ENCODE data around the gene APOBEC3C.
"Not testable (repeated sequence)": the region's sequence is repeated elsewhere in the genome, so short reads cannot be mapped to it uniquely, and the experiment has no call there.

Gene APOBEC3C

DNA sequence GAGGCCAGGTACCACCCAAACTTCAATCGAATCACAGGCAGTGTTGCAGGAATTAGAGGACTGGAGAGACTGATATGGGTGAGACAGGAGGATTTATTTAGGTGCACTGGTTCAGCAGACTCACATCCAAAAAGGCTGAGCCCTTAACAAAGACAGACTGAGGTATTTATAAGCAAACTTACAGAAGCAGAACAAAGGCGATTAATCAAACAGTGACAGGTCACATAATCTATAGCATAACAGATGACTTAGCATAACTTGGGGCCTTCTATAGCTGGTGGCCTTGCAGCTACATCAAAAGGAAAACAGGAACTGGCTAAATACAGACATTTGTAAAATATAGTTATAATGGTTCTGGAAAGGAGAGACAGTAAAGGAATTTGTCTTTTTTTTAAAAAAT is 29.8 kb upstream of the APOBEC3C start:
- DNase-seq = no peak

DNA sequence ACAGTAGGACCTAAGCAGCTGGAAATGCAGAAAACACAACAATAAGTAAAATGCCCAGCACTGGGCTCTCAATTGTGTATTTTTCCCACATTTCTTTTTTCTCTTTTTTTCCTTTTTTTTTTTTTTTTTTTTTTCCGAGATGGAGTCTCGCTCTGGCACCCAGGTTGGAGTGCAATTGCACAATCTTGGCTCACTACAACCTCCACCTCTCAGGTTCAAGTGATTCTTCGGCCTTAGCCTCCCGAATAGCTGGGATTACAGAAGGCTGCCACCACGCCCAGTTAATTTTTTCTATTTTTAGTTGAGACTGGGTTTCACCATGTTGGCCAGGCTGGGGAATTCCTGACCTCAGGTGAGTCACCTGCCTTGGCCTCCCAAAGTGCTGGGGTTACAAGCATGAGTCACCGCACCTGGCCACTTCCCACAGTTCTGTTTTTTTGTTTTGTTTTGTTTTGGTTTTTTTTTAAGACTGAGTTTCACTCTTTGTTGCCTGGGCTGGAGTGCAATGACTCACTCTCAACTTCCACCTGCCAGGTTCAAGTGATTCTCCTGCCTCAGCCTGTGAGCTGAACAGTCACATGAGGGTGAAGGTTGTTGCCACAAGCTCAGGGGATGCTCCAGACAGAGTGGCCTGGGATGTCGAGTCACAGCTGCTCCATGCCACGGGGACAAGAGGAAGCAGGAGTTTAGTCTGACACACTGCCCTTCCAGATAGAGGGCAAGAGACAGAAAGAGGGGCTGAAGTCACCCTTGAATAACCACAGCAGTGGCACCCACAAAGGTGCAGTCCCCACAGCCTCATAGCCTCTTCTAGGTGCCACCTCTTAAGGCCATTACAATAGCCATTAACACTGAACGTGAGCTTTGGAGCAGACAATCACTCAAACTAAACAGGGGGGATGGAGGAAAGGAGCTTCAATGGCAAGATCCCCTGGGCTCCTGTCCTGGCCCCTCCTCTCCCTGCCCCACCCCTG is 29.0 kb upstream of the APOBEC3C start:
- not testable (repeated sequence) for DNase-seq

DNA sequence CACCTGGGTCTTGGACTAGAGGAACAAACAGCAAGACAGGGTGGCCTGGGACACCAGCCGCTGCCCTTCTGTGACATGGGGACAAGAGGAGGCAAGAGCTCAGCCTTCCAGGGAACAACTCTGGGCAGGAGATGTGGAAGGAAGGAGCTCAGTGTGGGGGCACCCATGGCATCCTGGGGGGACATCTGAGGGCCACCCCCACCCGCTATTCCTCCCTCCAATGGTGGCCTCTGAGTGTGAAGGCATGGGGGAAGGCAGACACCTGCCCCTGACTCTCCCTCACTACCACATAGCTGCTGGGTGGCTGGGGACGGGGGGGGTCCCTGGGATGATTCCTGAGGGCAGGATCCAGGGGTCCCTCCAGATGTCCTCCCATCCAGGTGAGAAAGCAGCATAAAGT is 27.4 kb upstream of the APOBEC3C start:
- DNase-seq = no peak

DNA sequence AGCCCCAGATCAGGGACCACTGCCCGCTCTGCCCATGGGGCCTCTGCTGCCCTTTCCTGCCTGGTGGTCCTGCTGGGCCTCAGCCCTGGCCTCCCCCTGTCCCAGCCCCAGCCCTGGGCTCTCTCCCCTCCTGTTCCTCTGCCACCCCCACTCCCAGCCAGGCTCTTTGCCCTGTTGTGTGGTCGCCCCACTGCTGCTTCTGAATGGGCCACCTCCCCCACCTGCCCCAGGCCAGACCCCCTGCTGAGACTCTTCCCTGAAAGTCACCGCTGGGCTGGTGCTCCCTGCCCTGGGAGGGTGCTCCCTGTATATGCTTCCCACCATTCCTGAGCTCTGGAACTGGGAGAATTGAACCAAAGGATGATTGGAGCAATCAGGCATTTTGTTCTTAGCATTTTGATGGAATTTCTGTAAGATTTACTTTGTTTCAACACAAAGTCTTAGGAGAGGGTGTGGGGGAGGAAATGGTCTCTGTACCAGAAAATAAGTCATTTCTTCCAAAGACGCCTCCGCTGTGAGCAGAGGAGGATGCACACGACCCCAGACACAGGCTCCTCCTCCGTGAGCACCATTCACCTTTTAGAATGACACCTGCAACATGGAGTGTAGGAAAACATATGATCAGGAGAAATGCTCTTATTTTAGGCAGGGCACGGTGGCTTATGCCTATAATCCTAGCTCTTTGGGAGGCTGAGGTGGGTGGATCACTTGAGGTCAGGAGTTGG is 26.7 kb upstream of the APOBEC3C start:
- no peak for DNase-seq

DNA sequence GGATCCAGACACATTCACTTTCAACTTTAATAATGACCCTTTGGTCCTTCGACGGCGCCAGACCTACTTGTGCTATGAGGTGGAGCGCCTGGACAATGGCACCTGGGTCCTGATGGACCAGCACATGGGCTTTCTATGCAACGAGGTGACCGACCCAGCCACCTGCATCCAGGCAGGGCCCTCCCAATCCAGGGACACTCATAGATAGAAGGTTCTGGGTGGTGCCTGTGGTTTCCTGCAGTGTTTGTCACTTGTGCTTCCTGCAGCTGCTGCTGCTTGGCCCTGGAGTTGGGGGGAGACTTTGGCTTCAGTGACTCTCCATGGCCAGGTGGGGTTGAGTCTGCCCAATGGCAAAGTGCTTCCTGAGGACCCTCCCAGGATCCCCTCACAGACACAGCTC is 24.6 kb upstream of the APOBEC3C start:
- DNase-seq = no peak

DNA sequence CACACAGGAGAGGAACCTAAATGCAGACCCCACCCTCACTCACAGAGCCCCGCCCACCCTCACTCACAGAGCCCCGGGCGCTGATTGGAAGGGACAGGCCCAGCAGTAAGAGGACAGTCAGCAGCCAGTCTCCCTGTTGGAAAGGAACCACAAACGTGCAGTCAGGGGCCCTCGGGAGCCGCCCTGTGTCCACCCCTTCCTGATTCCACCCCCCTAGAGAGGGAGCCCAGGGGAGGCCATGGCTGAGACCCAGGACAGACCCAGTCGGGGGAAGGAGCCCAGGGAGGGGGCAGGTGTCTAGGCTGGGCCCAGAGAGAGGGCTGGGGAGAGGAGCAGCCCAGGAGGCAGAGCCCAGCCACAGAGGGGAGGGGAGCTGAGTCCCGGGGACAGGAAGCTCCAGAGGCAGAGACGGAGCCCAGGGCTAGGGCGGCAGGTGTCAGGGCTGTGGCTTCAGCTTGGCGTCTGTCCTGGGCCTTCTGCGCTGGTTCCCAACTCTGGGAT is 21.1 kb upstream of the APOBEC3C start:
- DNase-seq = not testable (repeated sequence)

DNA sequence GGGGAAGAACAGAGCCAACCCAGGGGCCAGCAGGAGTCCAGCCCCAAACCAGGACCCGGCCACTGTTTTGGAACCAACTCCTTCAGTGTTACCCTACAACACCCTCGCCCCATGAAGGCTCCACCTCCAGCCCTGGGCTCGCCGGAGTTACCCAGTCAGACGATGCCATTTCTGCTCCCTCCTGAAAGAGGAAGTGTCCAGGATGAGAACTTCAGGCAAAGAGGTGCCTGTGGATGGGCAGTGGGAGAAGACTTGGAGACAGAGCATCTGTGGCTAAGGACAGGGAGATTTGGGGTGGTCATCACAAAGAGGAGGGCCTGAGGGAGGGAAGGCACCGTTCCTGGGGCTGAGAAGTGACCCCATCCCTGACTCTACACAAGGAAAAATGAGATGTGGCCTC is 18.0 kb upstream of the APOBEC3C start:
- no peak for DNase-seq

DNA sequence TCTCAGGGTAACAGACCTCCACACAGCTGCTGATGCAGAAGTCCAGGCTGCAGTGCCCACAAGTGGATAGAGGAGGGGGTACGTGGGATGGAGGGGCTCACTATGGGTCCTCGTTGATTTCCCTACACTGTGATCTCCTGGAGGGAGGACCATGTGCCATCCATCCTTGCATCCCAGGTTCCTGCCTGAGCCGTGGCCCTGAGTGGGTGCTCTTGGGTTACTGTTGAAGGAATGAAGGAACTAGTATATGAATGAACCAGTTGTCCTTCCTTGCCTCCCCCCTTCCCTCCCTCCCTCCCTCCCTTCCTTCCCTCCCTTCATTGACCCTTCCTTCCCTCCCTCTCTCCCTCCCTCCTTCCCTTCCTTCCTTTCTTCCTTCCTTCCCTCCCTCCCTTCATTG is 16.5 kb upstream of the APOBEC3C start:
- DNase-seq = no peak

DNA sequence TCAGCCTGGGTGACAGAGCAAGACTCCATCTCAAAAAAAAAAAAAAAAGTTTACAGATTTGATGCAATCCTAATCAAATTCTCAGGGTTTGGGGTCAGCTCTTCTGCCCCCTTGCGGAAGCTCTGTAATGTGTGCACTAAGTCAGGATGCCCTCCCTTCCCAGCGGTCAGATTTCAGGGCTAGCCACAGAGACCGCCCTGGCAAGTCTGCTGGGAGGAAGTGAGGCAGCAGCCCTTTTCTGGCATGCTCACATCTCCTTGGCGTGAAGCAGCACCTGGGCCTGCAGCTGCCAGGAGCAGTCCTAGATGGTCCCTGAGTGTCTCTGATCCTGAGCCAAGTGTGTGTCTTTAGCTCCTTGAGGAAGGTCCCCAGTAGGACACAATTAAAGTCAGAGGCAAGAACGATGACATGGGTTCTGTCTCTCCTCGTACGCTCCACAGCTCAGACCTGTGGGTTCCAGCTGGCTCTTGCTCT is 10.9 kb upstream of the APOBEC3C start:
- no peak for DNase-seq

DNA sequence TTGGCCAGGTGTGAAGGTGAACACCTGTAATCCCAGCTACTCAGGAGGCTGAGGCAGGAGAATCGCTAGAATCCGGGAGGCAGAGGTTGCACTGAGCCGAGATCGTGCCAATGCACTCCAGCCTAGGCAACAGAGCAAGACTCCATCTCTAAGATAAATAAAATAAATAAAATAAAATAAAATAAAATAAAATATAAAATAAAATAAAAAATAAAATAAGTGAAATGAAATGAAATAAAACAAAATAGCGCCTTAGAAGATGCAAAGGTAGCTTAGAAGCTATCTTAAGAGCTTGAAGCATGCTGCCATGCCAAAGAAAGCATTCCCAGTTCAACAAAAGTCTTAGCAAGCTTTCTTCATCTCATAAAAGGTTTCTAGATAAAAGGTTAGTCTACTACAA is 6.9 kb upstream of the APOBEC3C start:
- no peak for DNase-seq

DNA sequence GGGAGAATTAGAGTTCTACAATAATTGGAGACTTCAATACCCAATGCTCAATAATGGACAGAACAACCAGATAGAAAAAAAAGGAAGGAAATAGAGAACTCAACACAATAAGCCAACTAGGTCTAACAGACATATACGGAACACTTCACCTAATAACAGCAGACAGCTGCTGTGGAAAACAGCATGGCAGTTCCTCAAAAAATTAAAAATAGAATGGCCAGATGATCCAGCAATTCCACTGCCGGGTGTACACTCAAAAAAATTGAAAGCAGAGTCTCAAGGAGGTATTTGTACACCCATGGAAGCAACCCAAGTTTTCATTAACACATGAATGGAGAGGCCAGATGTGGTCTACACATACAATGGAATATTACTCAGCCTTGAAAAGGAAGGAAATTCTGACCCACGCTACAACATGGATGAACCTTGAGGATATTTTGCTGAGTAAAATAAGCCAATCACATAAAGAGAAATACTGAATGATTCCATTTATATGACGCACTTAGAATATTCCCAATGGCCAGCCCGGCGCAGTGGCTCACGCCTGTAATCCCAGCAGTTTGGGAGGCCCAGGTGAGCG is 5.7 kb upstream of the APOBEC3C start:
- not testable (repeated sequence) for DNase-seq

DNA sequence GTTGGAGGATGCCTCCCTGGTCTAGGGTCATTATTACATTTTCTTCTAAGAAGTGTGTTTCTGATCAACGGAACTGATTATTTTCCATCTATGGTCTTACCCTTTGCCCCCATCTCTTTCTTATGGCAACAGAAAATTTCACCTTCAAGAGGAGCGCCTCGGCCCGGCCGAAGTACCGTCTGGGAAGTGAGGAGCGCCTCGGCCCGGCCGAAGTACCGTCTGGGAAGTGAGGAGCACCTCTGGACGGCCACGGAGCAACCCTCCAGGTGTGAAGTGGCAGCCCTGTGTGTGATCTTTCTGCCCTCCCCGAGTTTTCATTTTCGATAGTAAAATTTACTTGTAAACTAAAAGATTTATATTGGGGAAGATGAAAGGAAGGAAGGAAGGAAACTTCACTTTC is 3.1 kb upstream of the APOBEC3C start:
- no peak for DNase-seq

DNA sequence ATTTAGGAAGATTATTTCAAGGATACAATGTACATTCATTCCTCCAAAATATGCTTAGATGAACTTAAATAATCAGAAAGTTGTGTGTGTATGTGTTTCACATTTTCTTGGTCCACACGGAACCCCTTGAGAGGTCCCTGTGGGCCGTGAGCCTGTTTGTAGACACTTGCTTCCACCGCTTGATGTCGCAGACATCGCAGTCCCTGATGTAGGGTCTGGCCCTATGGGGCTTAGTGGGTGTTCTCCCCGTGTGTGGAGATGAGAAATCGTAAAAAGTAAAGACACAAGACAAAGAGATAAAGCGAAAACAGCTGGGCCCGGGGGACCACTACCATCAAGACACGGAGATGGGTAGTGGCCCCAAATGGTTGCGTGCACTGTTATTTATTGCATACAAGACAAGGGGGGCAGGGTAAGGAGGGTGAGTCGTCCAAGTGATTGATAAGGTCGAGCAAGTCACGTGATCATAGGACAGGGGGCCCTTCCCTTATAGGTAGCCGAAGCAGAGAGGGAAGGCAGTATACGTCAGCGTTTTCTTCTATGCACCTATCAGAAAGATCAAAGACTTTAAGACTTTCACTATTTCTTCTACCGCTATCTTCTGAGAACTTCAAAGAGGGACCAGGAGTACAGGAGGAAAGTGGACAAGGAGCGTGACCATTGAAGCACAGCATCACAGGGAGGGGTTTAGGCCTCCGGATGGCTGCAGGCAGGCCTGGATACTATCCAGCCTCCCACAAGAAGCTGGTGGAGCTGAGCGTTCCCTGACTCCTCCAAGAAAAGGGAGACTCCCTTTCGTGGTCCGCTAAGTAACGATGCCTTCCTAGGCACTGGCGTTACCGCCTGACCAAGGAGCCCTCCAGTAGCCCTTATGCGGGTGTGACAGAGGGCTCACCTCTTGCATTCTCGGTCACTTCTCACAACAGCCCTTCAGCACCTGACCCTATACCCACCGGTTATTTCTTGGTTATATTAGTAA is 1.2 kb upstream of the APOBEC3C start:
- DNase-seq = no peak

DNA sequence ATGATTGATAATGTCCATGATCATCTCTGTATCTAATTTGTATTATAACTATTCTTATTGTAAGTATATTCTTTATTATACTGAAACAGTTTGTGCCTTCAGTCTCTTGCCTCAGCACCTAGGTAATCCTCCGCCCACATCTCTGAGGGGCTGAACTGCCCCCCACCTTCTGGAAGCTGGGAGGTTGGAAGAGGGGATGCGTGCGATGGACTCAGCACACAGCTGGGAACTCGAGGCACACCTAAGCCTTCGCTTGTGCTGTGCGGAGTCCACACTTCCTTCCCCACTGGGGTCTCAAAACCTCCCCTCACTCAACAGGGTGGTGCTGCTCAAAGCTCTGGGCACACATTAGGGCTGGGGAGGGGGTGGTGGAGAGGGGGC is 506 bp upstream of the APOBEC3C start:
- not testable (repeated sequence) for DNase-seq

DNA sequence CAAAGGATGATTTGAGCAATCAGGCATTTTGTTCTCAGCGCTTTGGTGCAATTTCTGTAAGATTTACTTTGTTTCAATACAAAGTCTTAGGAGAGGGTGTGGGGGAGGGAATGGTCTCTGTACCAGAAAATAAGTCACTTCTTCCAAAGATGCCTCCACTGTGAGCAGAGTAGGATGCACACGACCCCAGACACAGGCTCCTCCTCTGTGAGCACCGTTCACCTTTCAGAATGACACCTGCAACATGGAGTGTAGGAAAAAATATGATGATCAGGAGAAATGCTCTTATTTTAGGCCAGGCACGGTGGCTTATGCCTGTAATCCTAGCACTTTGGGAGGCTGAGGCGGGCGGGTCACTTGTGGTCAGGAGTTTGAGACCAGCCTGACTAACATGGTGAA is 665 bp downstream of the APOBEC3C start:
- DNase-seq = not testable (repeated sequence)

DNA sequence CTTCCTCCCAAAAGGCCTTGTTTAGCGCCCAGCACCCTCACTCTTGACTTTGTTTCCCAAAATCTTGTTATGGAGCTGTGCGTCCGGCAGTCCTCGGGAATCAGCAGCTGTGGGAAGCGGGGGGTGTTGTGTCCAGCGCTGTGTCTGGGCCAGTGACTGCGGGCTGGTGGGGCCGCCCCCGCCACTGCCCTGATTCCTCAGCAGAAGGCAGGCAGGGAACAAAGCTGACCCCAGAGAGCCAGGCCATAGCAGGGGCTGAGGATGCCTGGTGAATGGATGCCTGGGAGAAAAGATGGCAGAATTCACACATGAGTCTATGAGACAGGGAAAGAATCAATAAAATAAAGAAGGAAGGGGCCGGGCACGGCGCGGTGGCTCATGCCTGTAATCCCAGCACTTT is 2.5 kb downstream of the APOBEC3C start:
- no peak for DNase-seq

DNA sequence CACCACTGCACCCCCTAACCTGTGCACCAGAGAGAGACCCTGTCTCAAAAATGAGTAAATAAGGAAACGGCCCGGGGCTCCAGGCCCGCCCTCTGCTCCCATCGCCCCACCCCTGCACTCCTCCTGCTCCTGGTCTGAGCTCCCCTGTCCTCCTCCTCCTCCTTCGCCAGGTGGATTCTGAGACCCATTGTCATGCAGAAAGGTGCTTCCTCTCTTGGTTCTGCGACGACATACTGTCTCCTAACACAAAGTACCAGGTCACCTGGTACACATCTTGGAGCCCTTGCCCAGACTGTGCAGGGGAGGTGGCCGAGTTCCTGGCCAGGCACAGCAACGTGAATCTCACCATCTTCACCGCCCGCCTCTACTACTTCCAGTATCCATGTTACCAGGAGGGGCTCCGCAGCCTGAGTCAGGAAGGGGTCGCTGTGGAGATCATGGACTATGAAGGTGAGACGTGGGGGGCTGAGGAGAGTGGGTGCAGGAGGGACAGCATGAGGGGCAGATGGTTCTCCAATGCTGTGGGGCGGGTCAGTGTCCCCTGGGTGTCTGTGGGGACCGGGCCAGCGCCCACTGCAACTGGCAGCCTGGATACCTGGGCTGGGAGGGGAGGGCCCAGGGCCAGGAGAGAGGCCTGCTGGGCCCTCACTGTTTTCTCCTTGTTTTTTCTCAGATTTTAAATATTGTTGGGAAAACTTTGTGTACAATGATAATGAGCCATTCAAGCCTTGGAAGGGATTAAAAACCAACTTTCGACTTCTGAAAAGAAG is 3.7 kb downstream of the APOBEC3C start:
- no peak for DNase-seq

DNA sequence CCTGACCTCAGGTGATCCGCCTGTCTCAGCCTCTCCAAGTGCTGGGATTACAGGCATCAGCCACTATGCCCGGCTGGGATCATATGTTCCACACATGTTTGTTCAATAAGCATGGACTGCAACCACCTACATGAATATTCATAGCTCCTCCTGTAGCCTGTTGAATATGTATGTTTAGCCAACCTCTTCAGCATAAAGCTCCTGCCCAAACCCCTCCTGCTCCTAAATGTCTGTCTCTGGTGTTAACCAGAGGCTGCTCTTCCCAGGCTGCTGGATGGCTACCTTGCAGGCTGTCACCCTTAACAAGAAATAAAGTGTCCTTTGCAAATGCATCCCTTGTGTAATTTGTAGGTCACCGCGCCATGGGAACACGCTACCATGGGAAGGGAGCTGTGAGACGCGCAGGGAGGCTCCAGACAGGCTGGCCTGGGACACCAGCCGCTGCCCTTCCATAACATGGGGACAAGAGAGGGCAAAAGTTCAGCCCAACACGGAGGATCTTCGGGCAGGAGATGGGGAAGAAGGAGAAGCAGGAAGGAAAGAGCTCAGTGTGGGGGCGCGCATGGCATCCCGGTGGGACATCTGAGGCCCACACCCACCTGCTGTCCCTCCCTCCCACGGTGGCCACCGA is 6.1 kb downstream of the APOBEC3C start:
- DNase-seq = not testable (repeated sequence)

DNA sequence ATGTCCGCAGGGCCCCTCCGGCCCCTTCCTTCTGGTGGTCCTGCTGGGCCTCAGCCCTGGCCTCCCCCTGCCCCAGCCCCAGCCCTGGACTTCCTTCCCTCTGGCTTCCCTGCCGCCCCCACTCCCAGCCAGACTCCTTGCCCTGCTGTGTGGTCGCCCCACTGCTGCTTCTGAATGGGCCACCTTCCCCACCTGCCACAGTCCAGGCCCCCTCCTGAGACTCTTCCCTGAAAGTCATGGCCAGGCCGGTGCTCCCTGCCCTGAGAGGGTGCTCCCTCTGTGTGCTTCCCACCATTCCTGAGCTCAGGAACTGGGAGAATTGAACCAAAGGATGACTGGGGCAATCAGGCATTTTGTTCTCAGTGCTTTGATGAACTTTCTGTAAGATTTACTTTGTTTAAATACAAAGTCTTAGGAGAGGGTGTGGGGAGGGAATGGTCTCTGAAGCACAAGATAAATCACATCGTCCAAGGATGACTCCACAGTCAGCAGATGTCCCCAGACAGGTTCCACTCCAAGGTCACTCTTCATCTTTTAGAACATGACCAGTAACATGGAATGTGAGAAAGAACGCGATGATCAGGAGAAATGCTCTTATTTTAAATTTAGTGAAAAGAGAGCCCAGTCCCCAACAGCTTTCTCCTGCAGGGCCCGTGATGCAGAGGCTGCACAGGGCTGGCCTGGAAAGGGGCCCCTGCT is 7.6 kb downstream of the APOBEC3C start:
- DNase-seq = no peak
